HT-29 (cell line): ENCODE measurements around the gene MTHFD1L. TPM values are rescaled to one million over a fixed set of nuclear protein-coding genes. Genes with fewer than 3 reads are reported as not detected.
"Not testable (repeated sequence)": the region's sequence is repeated elsewhere in the genome, so short reads cannot be mapped to it uniquely, and the experiment has no call there.

ENCODE experiments used
- DNase-seq: peaks from one replicate; pipeline ENCODE4 v3.0.0-alpha.2; 2015; ENCODE audit warnings: low spot score
- total RNA-seq: library from RNA; depleted of rRNA; stranded (reverse); fragments of >200 nt; shearing (Covaris generic); gene quantifications from 2 replicates; pipeline ENCODE4 v1.2.3, GENCODE V29; 2014

Gene MTHFD1L
- total RNA-seq, 1 experiment from 2014 or later, result 14.7 TPM

GRCh38 chr6:151065027-151065815, 199.7 kb downstream of the MTHFD1L start:
- no peak for DNase-seq

- peak; percentile 94 for DNase-seq
Observed at GRCh38 chr6:151067684-151068596, 202.4 kb downstream of the MTHFD1L start.

- DNase-seq, result no peak
Observed at GRCh38 chr6:151068761-151069312, 203.3 kb downstream of the MTHFD1L start.

GRCh38 chr6:151069641-151070040, 204.1 kb downstream of the MTHFD1L start:
- DNase-seq, result no peak

GRCh38 chr6:151070631-151071051, 205.1 kb downstream of the MTHFD1L start:
- no peak for DNase-seq

GRCh38 chr6:151071295-151071694, 205.8 kb downstream of the MTHFD1L start:
- DNase-seq, result no peak

- DNase-seq, result no peak
Observed at GRCh38 chr6:151073146-151073545, 207.6 kb downstream of the MTHFD1L start.

- no peak for DNase-seq
Observed at GRCh38 chr6:151073701-151074100, 208.2 kb downstream of the MTHFD1L start.

GRCh38 chr6:151075005-151075404, 209.5 kb downstream of the MTHFD1L start:
- no peak for DNase-seq

- DNase-seq, result no peak
Observed at GRCh38 chr6:151075527-151075926, 210.0 kb downstream of the MTHFD1L start.

- DNase-seq, result no peak
Observed at GRCh38 chr6:151075930-151076555, 210.5 kb downstream of the MTHFD1L start.

GRCh38 chr6:151078655-151079054, 213.2 kb downstream of the MTHFD1L start:
- DNase-seq, result no peak

GRCh38 chr6:151081656-151082055, 216.2 kb downstream of the MTHFD1L start:
- peak; percentile 69 for DNase-seq

- peak; percentile 77 for DNase-seq
Observed at GRCh38 chr6:151082079-151082478, 216.6 kb downstream of the MTHFD1L start.

GRCh38 chr6:151084275-151084674, 218.8 kb downstream of the MTHFD1L start:
- no peak for DNase-seq

GRCh38 chr6:151087055-151087454, 221.6 kb downstream of the MTHFD1L start:
- DNase-seq, result not testable (repeated sequence)

GRCh38 chr6:151087861-151088598, 222.5 kb downstream of the MTHFD1L start:
- no peak for DNase-seq

- DNase-seq, result no peak
Observed at GRCh38 chr6:151088599-151088935, 223.1 kb downstream of the MTHFD1L start.

GRCh38 chr6:151088963-151089362, 223.5 kb downstream of the MTHFD1L start:
- DNase-seq, result no peak

- DNase-seq, result no peak
Observed at GRCh38 chr6:151089978-151090377, 224.5 kb downstream of the MTHFD1L start.

GRCh38 chr6:151091571-151091970, 226.1 kb downstream of the MTHFD1L start:
- no peak for DNase-seq
